Stimulated activated CD4-positive, alpha-beta T cell treated with anti-CD3 and anti-CD28 coated beads, TNF-alpha, amount 100 ng/mL, for 1 hour (primary cell): ENCODE results near the gene CPA1.

Experiments
- DNase-seq, 3 donors: peaks; one replicate each; pipeline ENCODE4 v3.0.0-alpha.2; 2020; ENCODE audit warnings: low read depth in 3 of 3, low spot score in 1 of 3

CPA1 gene

DNA sequence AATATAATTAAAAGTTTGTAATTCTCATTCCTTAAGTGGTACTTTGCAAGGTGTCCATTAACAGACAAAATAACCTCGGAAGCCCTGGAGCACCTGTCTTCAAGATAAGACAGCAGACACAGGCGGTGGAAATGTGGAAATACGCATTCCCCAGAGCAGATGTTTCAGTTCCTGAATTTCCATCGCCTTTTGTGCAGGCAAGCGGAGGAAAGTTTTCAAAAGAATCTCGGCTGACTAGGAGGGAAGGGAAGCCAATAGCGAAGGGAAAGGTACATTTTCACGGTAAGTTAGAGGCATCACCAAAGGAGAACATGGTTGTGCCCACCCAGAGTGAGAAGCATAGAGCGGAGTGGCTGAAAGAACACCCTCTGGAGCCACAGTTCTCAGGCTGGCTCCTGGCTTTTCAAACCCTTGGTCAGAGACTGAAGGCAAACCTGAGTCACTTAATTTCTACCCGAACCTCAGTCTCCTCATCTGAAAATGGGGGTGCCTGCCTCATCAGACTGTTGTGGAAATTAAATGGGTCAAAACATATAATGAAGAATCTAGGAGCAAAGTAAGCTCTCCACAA is 13.6 kb downstream of the CPA1 start:
- DNase-seq, result no peak

DNA sequence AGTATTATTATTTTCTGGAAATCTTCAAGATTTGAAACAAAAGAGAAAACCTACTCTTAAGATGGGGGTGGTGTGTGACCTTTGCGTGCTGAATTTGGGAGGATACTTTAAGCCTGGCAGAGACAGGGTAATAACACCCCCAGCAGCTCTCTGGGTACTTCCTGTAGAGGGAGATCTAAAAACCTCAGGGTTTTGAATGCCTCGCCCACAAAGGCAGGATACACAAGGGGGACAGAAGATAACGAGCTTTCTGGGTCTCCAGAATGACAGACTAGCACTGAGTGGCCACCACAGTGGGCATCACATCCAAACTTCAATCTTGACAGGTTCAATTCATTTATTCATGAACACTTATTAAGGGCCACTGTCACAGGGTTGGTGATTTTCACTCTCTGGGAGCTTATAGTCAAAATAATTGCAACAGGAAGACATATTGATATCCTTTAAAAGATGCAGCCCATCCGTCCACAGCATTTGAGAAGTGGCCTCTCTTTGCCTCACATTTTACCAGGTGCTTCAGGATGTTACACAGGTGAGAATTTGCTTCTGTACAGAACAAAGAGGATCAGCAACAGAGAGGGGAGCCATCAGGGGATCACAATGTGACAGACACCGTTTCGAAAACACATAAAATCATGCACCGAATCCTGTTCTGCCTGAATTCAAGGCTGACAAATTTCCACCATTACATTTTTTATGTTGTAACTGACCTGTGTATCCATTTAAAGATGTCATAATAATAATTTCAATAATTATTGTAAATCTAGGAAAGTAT is 14.3 kb downstream of the CPA1 start:
- no peak for DNase-seq

DNA sequence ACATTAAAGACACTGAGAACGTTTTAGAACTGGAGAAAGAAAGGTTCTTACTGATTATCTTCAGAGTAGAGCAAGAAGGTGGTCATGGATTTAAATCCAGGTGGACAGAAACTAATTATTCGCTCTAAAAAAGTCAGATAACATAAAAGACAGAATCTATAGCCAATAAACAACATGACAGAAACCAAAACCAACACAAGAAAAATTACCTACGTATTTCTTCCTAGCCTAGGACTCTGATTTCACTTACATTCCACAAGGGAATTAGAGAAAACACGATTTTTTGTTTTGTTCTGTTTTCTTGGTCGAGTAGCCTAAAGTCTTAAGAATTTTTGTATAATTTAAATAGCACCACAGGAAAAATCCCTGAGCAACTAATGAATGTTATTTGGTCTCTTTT is 15.1 kb downstream of the CPA1 start:
- DNase-seq, result no peak

DNA sequence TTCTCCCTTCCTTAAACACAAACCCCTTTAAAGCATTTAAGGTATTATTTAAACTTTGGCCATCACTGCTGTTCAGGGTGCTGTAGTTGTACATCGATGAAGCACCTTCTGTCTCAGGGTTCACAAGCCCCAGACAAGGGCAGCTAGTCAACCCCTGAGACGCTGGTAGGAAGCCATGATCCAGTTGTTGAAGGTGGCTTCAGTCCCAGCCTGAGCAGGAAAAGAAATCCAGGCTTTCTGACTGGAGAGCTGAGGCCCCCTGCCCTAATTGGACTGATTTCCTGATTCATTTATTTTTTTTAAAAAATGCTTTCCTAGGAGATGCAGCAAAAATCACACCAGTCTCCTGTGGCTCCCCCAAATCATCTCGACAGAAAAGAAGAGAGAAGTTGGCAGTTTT is 15.8 kb downstream of the CPA1 start:
- DNase-seq, result no peak

DNA sequence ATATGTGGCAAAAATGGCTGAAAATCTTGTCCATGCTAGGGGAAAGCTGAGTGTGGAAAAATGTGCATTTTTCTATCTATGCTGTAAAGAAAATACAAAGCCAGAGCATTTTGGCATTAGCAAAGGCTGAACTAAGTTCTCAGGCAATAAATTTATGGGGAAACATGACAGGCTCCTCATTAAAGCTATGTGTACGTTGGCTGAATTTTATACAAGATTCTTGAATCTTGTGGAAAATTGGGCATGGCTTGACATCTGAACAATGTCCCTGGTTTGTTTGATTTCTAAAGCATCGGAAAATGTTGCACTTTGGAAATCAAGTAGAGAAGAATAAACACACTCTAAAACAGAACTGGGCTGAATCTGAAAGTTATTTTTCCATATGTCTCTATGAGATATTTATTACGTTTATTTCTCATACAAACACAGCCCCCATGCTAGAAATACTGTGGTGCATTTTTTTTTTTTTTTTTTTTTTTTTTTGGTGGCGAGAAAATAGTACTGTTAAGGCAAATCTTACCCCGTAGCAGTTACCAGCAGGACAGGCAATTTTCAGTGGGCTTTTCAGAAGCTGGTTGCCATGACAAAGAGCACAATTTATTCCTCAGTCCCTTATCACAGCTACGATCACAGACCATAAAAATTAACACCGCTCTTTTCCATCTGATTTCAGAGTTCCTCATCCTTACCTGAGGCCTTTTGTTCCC is 16.9 kb downstream of the CPA1 start:
- no peak for DNase-seq

DNA sequence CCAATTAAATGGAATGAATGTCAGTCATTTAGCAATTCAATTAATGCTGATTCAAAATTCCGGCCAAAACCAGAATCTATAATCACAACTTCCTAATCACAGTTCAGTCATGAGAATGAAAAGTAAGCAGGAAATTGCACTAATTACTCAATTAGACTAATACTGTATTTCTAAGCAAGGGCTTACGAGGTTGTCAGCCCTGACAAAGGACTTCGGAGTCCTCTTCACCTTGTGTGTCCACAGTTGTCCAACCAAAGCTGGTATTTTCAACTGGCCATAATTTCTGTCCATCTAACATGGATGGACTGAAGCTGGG is 17.4 kb downstream of the CPA1 start:
- DNase-seq, result no peak

DNA sequence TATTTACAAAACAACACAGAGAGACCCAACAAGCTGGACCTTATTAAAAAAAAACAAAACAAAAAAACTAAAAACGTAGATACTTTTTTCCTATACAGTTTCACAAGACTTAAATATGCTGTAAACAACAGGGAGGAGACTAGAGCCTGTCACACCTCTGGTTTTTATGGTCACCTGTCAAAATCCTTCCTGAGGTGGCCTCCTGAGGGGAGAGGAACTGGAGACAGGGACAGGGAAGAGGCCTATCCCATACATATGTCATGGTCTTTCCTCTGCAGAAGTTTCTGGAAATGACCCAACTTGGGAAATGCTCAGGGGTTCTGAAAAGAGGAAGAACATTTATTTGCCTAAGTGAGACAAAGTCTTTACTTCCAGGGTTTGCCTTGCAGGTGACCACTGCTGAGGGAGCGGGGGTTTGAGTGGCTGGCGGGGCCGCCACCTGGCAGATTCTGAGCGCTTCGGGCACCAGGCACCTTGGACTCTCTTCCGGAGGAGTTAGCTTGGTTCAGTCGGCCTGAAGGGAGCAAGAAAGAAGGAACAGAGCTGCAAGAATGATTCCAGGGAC is 18.3 kb downstream of the CPA1 start:
- no peak for DNase-seq

DNA sequence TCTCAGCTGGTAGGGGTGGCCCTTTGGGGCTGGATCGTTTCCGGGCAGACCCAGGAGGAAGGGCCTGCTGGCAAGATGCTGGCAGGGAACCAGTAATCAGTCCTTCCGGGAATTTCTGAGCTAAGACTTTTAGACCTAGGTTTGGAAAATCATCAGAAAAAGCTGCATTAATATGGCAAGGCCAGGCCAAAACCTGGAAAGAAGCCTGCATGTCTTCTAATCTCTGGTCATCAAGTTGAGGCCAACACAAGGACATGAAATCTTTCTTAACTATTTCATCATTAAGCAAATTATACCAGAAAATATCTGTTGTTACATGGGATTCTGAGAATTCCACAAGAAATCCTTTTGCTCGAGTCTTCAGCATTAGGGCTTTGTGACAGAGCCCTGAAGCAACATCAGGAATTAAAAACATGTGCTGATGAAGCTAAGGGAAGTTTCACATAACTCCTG is 19.9 kb downstream of the CPA1 start:
- no peak for DNase-seq

DNA sequence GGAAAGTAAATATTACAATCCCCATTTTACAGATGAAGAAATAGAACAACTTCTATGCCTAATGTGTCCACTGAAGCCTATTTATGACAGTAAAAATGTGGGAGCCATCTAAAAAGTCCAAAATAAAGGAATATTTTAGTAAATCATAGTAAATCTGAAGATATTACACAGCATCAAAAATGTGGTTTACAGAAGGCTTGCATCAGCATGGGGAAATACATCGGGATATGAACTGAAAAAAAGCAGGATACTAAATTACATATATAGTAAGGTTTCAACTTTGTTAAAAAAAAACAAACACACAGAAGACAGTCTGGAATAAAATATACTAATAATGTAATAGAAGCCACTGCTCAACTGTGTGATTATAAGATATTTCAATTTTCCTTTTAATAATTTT is 20.8 kb downstream of the CPA1 start:
- no peak for DNase-seq

DNA sequence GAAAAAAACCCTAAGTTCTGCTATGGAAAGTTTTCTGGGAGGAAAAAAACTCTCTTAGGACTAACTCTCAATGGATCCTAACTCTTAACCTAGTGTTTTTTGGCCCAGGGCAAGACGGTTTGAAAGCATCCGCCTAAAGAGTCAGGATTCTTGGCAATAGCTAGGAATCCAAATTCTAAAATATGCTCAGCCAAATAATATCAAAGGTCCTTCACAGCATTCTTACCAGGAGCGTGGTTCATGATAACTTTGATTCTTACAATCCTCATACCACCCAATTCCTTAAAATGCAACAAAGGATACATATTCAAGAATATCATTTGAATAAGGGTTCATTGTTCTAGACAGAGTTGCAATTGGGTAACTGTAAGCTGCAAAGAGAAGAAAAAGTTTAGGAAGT is 21.3 kb downstream of the CPA1 start:
- DNase-seq, result no peak

DNA sequence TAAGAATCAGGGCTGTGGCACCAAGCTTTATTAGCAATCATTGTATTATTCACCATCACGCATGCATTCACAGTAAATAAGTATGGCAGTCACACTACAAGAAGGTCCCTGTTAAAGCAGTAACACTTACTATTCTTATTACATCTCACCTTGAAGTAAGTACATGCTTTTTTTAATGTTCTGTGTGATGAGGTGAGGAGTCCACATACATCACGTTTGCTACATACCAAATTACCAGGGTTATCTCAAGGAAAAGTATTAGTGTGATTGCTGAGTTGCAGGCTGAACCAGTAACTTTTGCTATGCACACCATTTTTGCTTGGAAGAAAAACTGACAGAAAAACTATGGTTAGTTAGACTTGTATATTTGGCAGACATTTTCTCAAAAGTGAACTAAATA is 24.7 kb downstream of the CPA1 start:
- no peak for DNase-seq

DNA sequence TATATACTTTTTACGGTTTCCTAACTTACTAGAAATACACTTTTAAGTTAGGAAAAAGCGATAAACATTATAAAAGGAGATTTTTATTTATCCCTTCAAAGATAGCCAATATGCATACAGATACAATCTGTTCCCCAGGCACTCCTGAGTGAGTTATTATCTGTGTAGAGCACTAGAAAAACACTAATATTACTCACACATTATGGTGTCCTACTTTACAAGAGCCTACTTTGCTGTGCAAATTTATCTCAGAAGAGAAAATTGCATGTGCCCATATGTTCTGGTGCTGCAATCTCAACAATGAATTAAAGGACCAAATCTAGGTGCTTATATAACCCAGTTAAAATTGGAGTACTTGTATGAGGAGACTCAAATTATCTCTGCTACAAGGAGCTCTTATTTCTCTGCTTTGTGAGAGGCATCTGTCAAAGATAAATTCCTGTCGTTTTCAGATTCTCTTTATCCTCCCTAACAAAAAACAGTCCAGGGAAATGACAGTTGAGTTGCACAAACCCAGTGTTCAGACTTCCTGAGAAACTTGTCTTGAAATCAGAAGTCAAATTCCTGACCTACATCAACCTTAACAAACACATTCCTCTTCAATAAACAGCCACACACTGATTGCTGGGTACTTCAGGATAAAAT is 28.9 kb downstream of the CPA1 start:
- DNase-seq, result no peak

DNA sequence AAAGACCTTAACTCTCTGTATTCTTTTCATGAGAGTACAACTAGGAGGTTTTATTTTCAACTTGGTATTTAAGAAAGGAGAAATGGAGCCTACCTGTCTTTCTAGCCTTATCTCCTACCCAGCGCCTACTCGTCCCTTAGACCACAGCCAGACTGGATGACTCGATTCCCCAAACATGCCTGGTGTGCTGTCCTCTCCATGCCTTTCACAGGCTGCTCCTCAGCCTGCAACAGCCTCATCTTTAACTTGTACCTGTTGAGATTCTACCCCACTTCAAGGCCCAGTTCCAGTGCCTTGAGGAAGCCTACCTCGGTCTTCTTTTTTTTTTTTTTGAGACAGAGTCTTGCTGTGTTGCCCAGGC is 29.4 kb downstream of the CPA1 start:
- DNase-seq, result no peak

DNA sequence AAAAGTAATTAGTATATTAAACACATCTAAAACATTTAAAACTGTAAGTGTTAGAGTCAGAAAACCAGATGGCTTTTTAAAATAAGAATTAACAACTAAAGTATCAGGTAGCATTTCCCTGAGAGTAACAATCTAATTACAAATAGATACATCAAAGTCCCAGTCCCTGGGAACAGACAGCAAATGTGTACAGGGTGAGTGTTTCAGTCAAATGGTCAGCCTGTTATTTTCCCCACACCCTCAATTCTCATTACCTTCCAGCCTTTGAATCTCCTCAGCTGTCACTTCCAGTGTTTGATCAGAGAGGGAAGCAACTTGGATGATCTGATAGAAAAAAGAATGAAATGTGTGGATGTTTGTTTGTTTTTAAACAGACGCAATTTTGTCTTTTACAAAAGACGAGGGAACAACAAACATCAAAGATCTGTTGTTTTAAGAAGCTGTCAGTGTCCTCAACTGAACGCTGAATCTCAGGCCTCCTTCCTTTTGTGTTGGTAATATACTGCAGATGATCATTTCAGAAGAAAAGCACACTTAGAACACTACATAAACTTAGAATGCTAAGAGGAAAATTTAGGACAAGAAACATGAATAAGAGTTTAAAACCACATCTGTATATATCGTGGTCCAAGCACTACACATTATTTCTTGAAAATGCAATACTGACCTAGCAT is 30.7 kb downstream of the CPA1 start:
- DNase-seq, result no peak

DNA sequence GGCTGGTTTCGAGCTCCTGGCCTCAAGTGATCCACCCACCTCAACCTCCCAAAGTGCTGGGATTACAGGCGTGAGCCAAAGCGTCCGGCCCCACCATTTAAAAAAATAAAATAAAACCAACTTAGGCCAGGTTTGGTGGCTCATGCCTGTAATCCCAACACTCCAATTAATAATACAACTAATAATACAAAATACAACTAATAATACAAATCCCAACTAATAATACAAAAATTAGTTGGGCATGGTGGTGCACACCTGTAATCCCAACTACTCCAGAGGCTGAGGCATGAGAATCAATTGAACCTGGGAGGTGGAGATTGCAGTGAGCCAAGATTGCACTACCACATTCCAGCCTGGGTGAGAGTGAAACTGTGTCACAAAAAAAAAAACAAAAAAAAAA is 32.9 kb downstream of the CPA1 start:
- DNase-seq, result no peak

DNA sequence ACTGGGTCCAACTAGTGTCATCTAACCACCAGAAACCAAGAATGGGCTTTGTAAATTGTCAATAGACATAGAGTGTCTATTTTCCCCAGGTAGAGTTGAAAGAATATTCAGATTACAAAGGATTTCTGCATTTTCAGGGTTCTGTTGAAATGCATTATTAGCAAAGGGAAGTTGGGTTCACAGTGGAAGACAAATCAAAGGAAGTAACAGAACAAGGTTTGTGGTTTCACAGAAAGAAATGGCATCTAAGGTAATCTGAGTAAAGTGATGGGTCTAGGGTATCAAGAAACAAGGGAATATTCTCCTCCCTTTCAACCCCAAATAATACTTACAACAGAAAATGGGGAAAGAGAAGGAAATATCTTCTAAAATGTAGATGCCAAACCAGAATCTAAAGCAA is 34.7 kb downstream of the CPA1 start:
- no peak for DNase-seq

DNA sequence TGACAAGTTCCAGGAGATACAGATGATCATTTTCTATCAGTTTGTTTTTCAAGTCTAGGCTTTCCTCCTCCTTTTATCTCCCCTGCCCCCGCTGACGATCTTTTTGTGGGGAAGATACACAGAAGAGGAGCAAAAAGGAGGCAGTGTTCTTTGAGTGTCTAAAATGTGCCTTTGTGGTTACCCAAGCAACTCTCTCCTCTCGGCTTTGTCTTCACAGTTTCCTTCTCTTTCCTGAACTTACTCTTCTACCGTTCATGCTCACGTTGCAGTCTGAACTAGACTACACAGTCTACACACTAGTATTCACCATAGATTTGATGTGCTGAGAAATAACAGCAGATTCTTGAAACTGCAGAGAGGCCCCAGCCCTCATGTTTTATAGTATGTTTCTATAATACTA is 36.9 kb downstream of the CPA1 start:
- no peak for DNase-seq

DNA sequence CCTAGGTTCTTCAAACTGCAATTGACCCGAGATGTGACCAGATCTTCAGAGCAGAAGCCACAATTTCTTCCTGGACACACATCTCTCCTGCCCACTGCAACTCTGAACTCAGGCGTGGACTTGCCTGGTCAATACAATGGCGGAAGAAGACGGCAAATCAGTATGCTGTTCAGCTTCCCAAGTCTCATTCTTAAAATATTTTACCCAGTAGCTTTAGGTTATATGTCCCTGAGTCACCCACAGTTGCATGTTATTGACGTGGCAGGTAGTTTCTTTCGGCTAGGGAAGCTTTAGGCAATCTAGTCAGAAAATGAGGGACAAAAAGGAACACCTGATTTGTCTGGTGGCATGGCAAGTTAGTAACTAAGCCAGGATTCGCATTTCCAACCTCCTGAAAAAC is 38.0 kb downstream of the CPA1 start:
- no peak for DNase-seq

DNA sequence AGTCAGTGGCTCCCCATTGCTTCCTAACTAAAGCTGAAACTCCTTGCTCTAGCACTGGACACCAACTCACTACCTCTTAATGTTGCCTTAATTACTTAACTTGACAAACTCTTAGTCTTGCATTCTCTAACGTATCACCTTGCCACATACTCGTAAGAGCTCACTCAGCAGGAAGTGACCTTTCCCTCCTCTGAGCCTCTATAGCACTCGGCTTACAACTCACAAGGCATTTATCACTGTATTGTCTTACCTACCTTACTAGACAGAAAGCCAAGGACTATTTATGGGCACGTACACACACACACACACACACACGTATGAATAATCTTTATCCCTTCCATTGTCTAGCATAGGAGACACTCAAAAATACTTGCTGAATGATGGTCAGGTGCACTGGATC is 39.4 kb downstream of the CPA1 start:
- no peak for DNase-seq

DNA sequence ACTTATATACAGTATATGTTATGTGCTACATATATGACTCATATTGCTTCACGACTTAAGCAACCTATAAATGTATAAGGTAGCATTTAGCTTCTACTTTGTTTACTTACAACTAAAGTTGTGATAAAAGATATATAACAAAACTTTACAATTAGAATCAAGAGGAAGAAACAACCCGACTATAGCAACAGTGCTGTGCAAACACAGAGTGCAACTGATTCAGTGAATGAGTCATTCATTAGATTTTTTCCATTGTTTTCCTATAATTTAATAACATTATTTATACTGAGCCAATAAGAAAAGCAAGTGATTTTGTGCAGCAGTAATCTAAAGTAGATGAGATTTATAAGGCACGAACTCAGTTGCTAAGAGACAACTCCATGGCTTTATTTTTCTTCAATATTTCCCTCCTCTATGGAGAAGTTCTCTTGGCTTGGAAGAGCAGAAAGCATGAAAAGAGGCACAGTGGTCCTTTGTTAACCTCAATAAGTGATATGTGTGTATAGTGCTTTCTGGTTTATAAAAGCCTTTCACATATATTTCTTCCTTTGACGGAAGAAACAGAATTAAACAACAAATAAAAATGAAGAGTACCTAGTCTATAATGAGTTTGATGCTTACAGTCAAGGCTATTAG is 40.8 kb downstream of the CPA1 start:
- DNase-seq, result no peak

DNA sequence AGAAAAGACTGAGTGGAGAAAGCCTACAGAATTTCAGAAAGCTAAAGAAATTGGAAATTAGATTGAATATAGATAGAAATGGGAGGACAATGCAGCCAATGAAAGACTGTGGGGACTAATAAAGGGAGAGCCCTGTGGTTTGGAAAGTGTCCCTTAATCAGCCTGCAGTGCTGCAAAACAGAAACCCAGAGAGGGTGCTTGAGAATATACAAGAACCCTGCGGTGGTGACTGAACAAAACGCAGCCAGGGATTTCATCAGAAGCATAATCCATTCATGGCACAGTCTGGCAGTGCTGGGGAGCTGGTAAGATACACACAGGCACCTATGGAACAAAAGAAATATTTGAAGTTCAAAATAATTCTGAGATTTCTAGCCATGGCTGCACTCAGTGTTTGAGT is 41.4 kb downstream of the CPA1 start:
- no peak for DNase-seq
